Immature natural killer cell (primary cell): ENCODE data around the gene TMPRSS7. TPM values are rescaled to one million over a fixed set of nuclear protein-coding genes. Genes with fewer than 3 reads are reported as not detected.

ENCODE experiments used
- DNase-seq, 3 donors: peaks; one replicate each; pipeline ENCODE4 v3.0.0; 2022; ENCODE audit warnings: mixed read lengths in 1 of 3
- H3K27ac Mint-ChIP-seq, 6 donors: one replicate each; pipeline ENCODE4 v1.8.0; 2020; ENCODE audit warnings: mixed read lengths in 6 of 6, mild to moderate bottlenecking in 5 of 6, inconsistent platforms in 4 of 6, moderate library complexity in 3 of 6
- H3K27me3 Mint-ChIP-seq, 3 donors: one replicate each; pipeline ENCODE4 v1.8.0; 2020 to 2021; ENCODE audit warnings: low read depth in 3 of 3, mild to moderate bottlenecking in 3 of 3, mixed read lengths in 3 of 3, moderate library complexity in 3 of 3, inconsistent platforms in 1 of 3
- H3K36me3 Mint-ChIP-seq, 3 donors: one replicate each; pipeline ENCODE4 v1.8.0; 2020; ENCODE audit warnings: mixed read lengths in 3 of 3, inconsistent platforms in 2 of 3, mild to moderate bottlenecking in 2 of 3
- H3K4me1 Mint-ChIP-seq, 2 donors: one replicate each; pipeline ENCODE4 v1.8.0; 2020; ENCODE audit warnings: inconsistent platforms in 2 of 2, mild to moderate bottlenecking in 2 of 2, mixed read lengths in 2 of 2, moderate library complexity in 1 of 2
- H3K4me3 Mint-ChIP-seq, 5 donors: one replicate each; pipeline ENCODE4 v1.8.0; 2020; ENCODE audit warnings: mild to moderate bottlenecking in 5 of 5, mixed read lengths in 5 of 5, inconsistent platforms in 3 of 5, moderate library complexity in 3 of 5
- H3K9me3 Mint-ChIP-seq, 6 donors: one replicate each; pipeline ENCODE4 v1.8.0; 2020; ENCODE audit warnings: mild to moderate bottlenecking in 6 of 6, mixed read lengths in 6 of 6, inconsistent platforms in 4 of 6, moderate library complexity in 3 of 6
- polyA plus RNA-seq, 3 donors: library from polyadenylated mRNA; unstranded; fragments of 300-500 nt; fragmentation: Illumina TruSeq; gene quantifications; one replicate each; pipeline ENCODE4 v1.2.3, GENCODE V29; 2021

The TMPRSS7 gene
- polyA plus RNA-seq, 3 donors from 2014 or later: not detected

DNA sequence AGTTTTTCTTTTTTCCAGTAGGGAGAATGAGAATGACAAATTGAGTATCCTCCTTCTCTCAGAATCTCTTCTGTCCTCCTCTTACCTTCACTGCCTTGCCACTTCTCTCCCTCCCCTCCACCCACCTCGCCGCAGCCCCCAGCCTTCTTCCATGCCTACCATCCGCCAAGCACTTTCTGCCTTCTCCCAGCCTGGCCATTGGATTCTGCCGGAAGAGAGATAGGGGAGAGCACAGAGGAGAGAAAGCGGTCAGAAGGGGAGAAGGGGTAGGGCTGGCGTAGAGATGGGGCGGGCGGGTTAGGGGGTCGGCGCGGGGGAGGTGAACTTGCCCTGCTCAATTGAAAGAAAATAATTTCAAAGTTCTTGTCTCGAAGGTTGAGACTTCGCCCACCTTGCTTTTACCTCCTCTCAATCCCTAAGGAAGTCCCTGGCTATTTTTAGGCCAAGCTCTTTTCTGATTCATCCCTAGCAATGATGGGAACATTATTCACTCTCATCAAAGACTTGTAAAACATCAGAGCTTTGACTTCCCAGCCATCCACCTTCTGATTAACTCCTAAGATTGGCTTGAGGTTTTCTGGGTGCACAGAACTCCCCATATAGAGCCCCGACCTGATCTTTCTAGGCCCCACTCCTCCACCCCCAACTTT lies 52.5 kb downstream of the TMPRSS7 start:
- Mint-ChIP-seq H3K4me1 (peaks cover 20 to 32% of the 10 kb centered on the region in 2 donors), H3K27me3 (peaks cover 2 to 25% (median 10%) of the 10 kb centered on the region in 3 donors), H3K36me3 (no peaks in the 10 kb centered on the region), H3K9me3 (no peaks in the 10 kb centered on the region), H3K4me3 (peak overlapping the region; percentile 76 to 83 (median 81)), H3K27ac (peak overlapping the region in 1 of 6 donors; percentile 11)
- no peak for DNase-seq

DNA sequence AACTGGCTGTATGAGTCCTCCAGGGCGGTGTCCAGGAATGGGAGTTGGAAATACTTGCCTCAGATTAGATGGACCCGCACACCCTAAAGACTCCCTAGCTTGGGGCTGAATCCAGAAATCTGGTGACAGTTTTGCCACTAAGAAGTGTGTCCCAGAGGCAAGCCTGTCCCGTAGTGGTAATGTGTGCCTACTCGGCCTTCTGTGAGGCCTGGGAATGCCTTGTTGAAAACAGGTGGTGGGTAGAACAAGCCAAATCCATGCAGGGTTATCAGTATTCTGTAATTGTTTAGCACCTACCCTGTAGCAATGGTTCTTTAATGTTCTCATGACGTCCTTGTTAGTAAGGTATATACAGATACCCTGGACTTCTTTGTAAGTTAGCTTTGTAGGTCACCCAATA lies 53.2 kb downstream of the TMPRSS7 start:
- no peak for DNase-seq
- H3K9me3 Mint-ChIP-seq: no peaks in the 10 kb centered on the region
- peaks cover 2 to 25% (median 12%) of the 10 kb centered on the region in 3 donors for H3K27me3 Mint-ChIP-seq
- H3K4me3 Mint-ChIP-seq: peak overlapping the region in 4 of 5 donors; percentile 2 to 80 (median 18)
- H3K36me3 Mint-ChIP-seq: no peaks in the 10 kb centered on the region
- H3K4me1 Mint-ChIP-seq: peaks cover 20 to 32% of the 10 kb centered on the region in 2 donors
- no peak overlapping the region for H3K27ac Mint-ChIP-seq

DNA sequence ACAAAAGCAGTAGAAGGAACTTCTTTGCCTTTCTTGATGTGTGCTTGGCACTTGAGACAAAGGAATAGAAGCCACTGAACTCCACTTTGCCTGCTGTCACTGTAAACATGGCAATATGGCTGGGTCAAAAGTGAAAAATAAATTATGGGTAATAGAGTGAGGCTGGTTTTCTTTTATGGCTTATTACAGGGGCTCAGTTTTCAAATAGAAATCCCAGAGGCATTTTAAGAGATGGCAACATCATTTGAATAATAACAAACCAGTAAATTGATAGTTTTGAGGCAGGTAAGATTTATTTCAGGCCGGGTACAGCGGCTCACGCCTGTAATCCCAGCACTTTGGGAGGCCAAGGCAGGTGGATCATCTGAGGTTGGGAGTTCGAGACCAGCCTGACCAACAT lies 54.4 kb downstream of the TMPRSS7 start:
- H3K9me3 Mint-ChIP-seq: no peaks in the 10 kb centered on the region
- peaks cover 20 to 32% of the 10 kb centered on the region in 2 donors for H3K4me1 Mint-ChIP-seq
- H3K4me3 Mint-ChIP-seq: no peak overlapping the region
- no peak for DNase-seq
- H3K36me3 Mint-ChIP-seq: no peaks in the 10 kb centered on the region
- H3K27me3 Mint-ChIP-seq: peaks cover 2 to 25% (median 10%) of the 10 kb centered on the region in 3 donors
- H3K27ac Mint-ChIP-seq: no peak overlapping the region

- Mint-ChIP-seq H3K36me3 (no peaks in the 10 kb centered on the region), H3K27ac (no peak overlapping the region), H3K9me3 (no peaks in the 10 kb centered on the region), H3K4me1 (peaks cover 18 to 30% of the 10 kb centered on the region in 2 donors), H3K4me3 (no peak overlapping the region), H3K27me3 (peaks cover 2 to 25% (median 8%) of the 10 kb centered on the region in 3 donors)
- DNase-seq: no peak
These were observed 55.7 kb downstream of the TMPRSS7 start for GRCh38 chr3:112089956-112090886.

- H3K36me3 Mint-ChIP-seq: no peaks in the 10 kb centered on the region
- peaks cover 2 to 25% (median 8%) of the 10 kb centered on the region in 3 donors for H3K27me3 Mint-ChIP-seq
- no peaks in the 10 kb centered on the region for H3K9me3 Mint-ChIP-seq
- peaks cover 14 to 22% of the 10 kb centered on the region in 2 donors for H3K4me1 Mint-ChIP-seq
- H3K27ac Mint-ChIP-seq: no peak overlapping the region
- DNase-seq: no peak
- H3K4me3 Mint-ChIP-seq: no peak overlapping the region
These were observed 56.5 kb downstream of the TMPRSS7 start for GRCh38 chr3:112090887-112091586.

DNA sequence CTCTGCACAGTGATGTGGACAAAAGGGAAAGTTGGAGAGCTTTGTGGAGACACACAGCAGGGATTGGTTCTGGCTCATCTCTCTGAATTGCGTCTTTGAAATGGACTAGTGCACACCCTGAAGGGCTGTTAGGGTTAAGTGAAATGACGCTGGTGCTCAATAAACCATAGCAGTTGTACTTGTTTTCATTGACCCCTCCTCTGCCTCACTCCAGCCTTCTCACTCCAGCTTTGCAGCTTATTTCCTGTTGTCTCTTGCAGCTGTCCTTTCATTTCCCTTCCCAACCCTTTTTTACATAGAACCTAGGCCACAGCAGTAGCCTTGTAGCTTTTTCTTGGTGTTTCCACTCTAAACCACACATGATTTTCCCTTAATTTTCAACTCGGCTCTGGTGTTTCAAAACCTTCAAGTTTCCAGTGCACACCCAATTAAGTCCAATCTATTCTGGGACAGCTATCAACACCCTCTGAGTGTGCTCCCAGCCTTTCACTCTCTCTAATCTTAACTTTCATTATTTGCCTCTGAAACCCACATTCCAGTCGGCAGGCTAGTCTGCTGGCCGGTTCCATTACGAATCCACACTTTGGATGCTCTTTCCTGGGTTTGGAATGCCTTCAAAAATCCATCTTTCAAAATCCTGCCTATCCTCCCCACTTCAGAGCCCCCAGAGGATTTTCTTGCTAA lies 58.1 kb downstream of the TMPRSS7 start:
- no peaks in the 10 kb centered on the region for H3K9me3 Mint-ChIP-seq

DNA sequence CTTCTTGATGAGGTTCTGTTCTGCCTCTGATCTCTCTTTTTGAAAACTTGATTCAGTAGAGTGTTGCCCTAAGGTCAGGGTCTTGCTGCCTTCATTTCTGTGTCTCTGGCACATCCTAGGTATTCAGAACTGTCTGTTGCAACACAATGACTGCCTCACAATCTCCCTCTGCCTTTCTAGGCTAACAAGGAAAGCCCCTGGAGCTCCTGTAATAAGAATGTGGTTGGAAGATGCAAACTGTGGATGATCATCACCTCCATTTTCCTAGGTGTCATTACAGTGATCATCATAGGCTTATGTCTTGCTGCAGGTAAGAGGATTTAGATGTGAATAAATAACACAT lies 58.6 kb downstream of the TMPRSS7 start:
- no peak for DNase-seq
- Mint-ChIP-seq H3K36me3 (no peaks in the 10 kb centered on the region), H3K4me1 (peaks cover 3 to 9% of the 10 kb centered on the region in 2 donors), H3K27me3 (peaks cover 2 to 12% (median 6%) of the 10 kb centered on the region in 3 donors), H3K27ac (no peak overlapping the region), H3K4me3 (no peak overlapping the region), H3K9me3 (no peaks in the 10 kb centered on the region)

More for the DNA sequence above, 58.1 kb downstream of the TMPRSS7 start:
- H3K36me3 Mint-ChIP-seq: no peaks in the 10 kb centered on the region
- no peak overlapping the region for H3K4me3 Mint-ChIP-seq
- no peak overlapping the region for H3K27ac Mint-ChIP-seq
- no peak for DNase-seq
- H3K27me3 Mint-ChIP-seq: peaks cover 2 to 17% (median 6%) of the 10 kb centered on the region in 3 donors
- peaks cover 3 to 9% of the 10 kb centered on the region in 2 donors for H3K4me1 Mint-ChIP-seq

DNA sequence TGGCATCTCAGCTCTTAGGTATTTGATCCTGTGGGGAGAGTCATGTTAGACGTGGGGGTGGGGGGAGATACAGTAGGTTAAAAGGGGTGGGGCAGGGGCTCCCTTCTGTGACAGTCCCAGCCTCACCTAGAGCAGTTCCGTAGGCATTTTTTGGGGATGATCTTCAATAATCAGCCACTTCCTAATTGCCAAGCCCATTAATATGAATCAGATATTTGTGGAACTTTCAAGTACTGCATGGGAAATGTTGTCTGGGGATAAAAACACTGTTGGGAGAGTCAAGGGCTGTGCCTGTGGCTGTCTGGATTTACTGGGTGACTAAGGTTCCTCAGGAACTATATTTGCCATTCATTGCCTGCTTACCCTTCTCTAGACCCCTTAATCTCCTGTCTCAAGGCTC lies 61.2 kb downstream of the TMPRSS7 start:
- no peak overlapping the region for H3K4me3 Mint-ChIP-seq
- DNase-seq: no peak
- H3K4me1 Mint-ChIP-seq: peaks cover 0 to 4% of the 10 kb centered on the region in 2 donors
- no peak overlapping the region for H3K27ac Mint-ChIP-seq
- H3K36me3 Mint-ChIP-seq: no peaks in the 10 kb centered on the region
- H3K27me3 Mint-ChIP-seq: peaks cover 2 to 4% (median 4%) of the 10 kb centered on the region in 3 donors
- H3K9me3 Mint-ChIP-seq: no peaks in the 10 kb centered on the region

- no peak overlapping the region for H3K4me3 Mint-ChIP-seq
- no peaks in the 10 kb centered on the region for H3K9me3 Mint-ChIP-seq
- DNase-seq: no peak
- no peak overlapping the region for H3K27ac Mint-ChIP-seq
- peaks cover 2 to 4% (median 4%) of the 10 kb centered on the region in 3 donors for H3K27me3 Mint-ChIP-seq
- no peaks in the 10 kb centered on the region for H3K4me1 Mint-ChIP-seq
- no peaks in the 10 kb centered on the region for H3K36me3 Mint-ChIP-seq
These were observed 61.6 kb downstream of the TMPRSS7 start for GRCh38 chr3:112096176-112096575.

- Mint-ChIP-seq H3K4me1 (no peaks in the 10 kb centered on the region), H3K27me3 (peaks cover 2 to 4% (median 4%) of the 10 kb centered on the region in 3 donors), H3K27ac (no peak overlapping the region), H3K9me3 (no peaks in the 10 kb centered on the region), H3K36me3 (no peaks in the 10 kb centered on the region), H3K4me3 (no peak overlapping the region)
- no peak for DNase-seq
These were observed 62.8 kb downstream of the TMPRSS7 start for GRCh38 chr3:112097378-112097777.

- no peak for DNase-seq
- no peaks in the 10 kb centered on the region for H3K4me1 Mint-ChIP-seq
- no peaks in the 10 kb centered on the region for H3K9me3 Mint-ChIP-seq
- H3K36me3 Mint-ChIP-seq: no peaks in the 10 kb centered on the region
- H3K27me3 Mint-ChIP-seq: peaks cover 2 to 3% (median 2%) of the 10 kb centered on the region in 3 donors
- no peak overlapping the region for H3K4me3 Mint-ChIP-seq
- H3K27ac Mint-ChIP-seq: no peak overlapping the region
These were observed 67.4 kb downstream of the TMPRSS7 start for GRCh38 chr3:112101916-112102315.

DNA sequence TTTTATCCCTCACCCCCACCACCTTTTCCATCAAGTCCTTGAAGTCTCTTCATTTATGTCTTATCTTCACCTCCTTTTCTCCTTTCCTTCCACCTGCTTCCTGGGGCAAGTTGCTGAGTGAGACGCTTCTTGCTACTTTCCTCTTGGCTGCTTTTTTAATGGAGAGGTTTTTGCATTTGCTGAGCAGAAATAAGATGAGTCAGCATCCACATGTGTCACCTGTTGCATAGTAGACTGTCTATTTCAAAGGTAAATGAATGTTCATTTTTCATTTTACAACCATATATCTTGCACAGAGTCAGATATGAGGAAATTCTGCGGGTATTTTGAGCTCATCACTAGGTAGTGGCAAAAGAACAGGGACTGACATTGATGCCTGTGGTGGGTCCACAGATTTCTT lies 70.2 kb downstream of the TMPRSS7 start:
- Mint-ChIP-seq H3K36me3 (no peaks in the 10 kb centered on the region), H3K4me1 (no peaks in the 10 kb centered on the region), H3K4me3 (no peak overlapping the region), H3K27me3 (peaks cover 0 to 6% (median 0%) of the 10 kb centered on the region in 3 donors), H3K9me3 (no peaks in the 10 kb centered on the region), H3K27ac (no peak overlapping the region)
- no peak for DNase-seq

GRCh38 chr3:112109322-112109721 lies 74.8 kb downstream of the TMPRSS7 start:
- no peak overlapping the region for H3K27ac Mint-ChIP-seq
- H3K4me3 Mint-ChIP-seq: no peak overlapping the region
- H3K4me1 Mint-ChIP-seq: no peaks in the 10 kb centered on the region
- no peaks in the 10 kb centered on the region for H3K36me3 Mint-ChIP-seq
- no peak for DNase-seq
- H3K27me3 Mint-ChIP-seq: peaks cover 0 to 6% (median 4%) of the 10 kb centered on the region in 3 donors
- no peaks in the 10 kb centered on the region for H3K9me3 Mint-ChIP-seq
